ENCODE results near the gene LRMDA.
A peak's percentile ranks its signal among the peaks of the same experiment; 100 is the strongest.

Gene LRMDA

DNA sequence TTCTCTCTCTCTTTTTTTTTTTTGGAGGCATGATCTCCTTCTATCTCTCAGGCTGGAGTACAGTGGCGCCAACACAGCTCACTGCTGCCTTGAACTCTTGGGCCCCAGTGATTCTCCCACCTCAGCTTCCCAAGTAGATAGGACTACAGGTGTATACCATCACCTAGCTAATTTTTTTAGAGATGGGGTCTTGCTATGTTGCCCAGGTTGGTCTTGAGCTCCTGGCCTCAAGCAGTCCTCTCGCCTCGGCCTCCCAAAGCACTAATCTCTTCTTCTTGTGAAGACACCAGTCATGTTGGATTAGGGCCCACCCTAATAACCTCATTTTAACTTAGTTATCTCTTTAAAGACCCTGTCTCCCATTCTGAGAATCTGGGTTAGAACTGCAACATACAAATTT is 45.6 kb downstream of the LRMDA start:
- no peak for DNase-seq (ENCODE audit: low spot score)

GRCh38 chr10:75477680-75478079 is 46.3 kb downstream of the LRMDA start:
- no peak for DNase-seq (ENCODE audit: low spot score)

DNA sequence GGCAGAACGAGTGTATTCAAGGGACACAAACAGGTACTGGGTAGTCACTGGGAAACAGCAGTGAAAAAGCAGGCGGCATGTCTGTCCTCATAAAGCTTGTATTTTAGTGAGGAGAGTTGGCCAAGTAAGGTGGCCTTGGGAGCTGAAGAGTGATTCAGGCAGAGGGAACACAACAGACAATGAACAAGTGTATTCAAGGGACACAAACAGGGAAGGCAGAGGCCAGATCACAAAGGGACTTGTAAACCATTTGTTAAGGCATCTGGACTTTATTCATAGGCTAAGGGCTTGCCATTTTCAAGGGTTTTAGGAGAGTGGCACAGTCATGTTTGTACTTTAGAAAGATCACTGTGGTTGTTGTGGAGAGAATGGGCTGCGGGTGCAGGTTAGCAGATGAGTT is 49.0 kb downstream of the LRMDA start:
- no peak for DNase-seq (ENCODE audit: low spot score)

- DNase-seq (ENCODE audit: low spot score) = no peak
Observed at GRCh38 chr10:75483188-75483587, 51.8 kb downstream of the LRMDA start.

- DNase-seq (ENCODE audit: low spot score) = no peak
Observed at GRCh38 chr10:75484717-75485116, 53.3 kb downstream of the LRMDA start.

DNA sequence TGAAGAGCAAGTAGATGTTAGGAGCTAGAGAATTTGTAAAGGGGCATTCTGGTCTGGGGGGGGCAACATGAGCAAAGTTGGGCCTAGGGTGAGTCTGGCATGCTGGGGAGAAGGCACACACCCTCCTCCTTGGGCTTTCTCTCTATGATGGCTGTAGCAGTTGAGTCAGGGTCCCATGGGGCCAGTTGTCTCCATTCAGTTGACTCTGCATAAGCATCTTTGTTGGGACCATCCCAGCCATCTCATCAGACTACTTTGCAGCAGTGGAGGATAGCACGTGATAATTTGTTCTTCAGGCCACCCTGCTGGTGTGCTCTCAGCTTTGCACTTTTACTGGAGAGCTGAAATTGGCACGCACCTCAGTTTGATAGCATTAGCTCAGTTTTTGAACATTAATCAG is 55.2 kb downstream of the LRMDA start:
- DNase-seq (ENCODE audit: low spot score) = no peak

DNA sequence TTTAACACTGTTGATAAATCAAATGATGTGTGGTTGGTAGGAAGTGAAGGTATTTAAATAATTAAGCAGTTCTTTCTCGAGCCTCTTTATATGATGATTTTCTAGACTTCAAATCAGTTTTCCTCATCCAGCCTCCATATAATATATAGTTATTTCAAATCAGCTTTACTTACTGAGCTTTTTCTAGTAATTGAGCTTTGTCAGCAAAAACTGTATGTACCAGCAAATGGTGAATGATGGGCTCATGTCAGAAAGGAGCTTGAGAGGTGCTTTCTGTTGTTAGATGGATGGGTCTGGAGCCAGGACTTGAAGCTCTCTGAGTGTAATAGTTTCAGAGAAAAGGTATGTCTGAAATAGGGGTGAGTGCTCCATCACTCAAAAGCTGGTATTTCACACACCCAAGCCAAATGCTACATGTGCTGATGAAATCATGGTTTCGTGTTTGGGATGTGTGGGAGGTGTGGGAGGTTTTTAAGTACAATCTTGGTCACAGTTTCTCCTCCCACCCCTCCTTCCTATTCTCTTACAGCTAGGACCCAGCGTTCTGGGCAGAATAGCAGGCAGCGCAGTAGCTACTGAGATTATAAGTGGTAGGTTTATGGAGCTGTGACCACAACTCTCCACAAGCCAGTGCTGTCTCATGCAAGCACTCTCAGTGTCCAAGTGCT is 55.8 kb downstream of the LRMDA start:
- no peak for DNase-seq (ENCODE audit: low spot score)

- no peak for DNase-seq (ENCODE audit: low spot score)
Observed at GRCh38 chr10:75487755-75488125, 56.3 kb downstream of the LRMDA start.

- no peak for DNase-seq (ENCODE audit: low spot score)
Observed at GRCh38 chr10:75492173-75492925, 60.9 kb downstream of the LRMDA start.

DNA sequence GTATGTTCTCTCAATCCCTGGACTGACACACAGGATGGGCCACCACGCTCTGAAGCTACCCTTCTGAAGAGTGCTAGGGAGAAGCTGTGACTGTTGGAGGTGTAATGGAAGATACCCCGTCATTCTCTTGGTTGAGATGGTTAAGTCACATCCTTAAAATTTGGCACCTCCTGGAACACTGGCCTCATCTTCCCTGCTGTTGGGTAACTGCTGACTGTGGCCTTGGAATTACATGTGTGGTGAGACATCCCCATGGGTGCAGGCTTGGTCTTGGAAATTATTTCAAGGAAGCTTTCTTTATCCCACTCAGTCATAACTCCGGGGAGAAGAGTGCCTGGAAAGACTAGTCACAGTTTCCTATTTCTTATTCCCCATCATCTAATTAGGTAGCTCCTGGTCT is 62.0 kb downstream of the LRMDA start:
- DNase-seq (ENCODE audit: low spot score) = no peak

- no peak for DNase-seq (ENCODE audit: low spot score)
Observed at GRCh38 chr10:75495434-75496190, 64.2 kb downstream of the LRMDA start.

- no peak for DNase-seq (ENCODE audit: low spot score)
Observed at GRCh38 chr10:75496191-75496567, 64.8 kb downstream of the LRMDA start.

GRCh38 chr10:75497997-75498883 is 66.8 kb downstream of the LRMDA start:
- DNase-seq (ENCODE audit: low spot score) = peak; percentile 98

DNA sequence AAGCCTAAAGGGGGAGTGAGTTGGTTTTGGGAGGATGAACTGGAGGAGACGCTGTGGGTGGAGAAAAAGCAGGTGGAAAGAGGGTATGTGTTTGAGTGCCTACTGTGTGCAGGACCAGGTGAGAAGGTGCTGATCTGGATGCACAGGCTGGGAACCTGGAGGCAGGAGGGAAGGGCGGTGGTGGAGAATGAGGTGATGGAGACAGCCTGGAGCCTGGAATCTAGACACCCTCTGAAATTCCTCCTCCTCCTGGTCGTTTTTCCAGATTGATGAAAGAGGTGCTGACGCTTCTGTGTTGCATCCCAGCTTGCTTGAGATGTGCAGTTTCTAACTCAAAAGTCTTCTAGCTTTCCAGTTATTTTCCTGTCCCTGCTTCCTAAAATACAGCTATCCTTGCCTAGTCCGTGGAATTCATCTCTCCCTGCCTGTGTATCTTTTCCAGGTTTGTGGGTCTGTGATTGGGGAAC is 67.5 kb downstream of the LRMDA start:
- DNase-seq (ENCODE audit: low spot score) = no peak

DNA sequence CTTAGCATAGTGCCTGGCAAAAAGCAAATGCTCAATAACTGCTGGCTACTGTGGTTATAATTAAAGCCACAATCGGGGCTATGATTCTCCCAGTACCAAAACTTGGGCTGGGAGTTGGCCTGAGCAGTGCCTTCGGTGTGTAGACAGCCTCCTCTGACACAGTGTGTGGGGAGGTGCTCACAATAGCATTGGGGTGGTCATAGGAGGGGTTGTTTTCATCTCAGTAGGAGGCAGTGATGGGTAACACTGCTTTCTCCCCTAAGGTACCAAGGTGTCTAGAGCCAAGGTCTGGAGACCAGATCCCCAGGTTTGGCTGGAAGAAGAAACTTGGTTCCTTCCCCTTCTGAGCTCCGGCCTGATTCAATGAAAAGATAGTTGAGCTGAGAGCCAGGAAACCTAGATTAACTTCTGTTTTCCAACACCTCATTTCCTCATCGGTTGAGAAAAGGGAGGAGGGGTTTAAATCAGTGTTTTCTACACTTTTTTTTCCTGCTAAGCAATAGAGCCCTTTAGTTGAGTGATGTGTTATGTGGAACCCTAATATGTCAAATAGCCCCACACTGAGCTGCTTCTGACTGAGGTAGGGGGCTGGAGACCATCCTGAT is 68.2 kb downstream of the LRMDA start:
- no peak for DNase-seq (ENCODE audit: low spot score)

DNA sequence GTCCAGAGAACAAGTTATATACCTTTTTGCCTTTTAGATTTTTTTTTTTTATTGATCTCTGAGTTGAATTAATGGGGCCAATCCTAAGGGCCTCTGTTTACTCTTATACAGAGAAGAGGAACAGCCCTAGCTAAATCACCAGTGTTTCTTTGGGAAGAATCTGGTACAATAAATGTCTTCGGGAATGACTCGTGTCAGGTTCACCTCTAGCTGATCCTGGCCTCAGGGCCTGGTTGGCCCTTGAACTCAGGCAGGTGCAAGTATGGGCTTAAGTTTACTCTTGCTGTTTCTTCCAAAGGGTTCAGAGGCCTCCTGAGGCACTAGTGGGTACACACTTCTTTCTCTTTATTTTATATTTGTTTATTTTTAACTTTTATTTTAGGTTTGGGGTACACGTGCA is 71.0 kb downstream of the LRMDA start:
- DNase-seq (ENCODE audit: low spot score) = no peak

- DNase-seq (ENCODE audit: low spot score) = no peak
Observed at GRCh38 chr10:75502838-75503237, 71.4 kb downstream of the LRMDA start.

GRCh38 chr10:75505293-75505692 is 73.9 kb downstream of the LRMDA start:
- DNase-seq (ENCODE audit: low spot score) = no peak

DNA sequence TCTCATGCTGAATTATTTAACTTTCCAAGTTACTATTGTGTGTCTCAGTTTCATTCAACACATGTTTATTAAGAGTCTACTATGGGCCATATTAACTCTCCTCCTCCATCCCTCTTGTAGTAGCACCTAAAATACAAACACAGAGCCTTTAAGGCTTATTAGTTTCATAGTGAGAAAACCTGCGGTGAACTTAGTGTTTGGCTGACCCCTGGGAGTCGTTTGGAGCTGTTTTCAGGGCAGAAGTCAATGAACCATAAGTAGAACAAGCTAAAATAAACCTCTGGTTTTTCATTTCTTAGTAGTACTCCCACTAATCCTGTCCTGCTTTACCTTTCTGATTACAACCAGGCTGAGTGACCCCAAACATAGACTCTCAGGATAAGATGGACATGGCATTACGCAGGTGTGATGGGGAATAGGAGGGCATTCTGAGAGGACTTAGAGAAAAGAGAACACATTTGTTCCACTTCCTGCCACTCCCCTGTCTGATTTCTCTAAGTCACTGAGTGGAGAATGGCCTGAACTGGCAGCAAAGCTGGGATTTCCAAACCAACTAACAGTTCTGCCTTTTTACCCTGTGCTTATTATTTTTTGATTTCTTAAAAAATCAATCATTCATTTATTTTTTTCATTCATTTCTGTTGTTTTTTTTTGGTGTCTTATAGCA is 74.5 kb downstream of the LRMDA start:
- DNase-seq (ENCODE audit: low spot score) = no peak

DNA sequence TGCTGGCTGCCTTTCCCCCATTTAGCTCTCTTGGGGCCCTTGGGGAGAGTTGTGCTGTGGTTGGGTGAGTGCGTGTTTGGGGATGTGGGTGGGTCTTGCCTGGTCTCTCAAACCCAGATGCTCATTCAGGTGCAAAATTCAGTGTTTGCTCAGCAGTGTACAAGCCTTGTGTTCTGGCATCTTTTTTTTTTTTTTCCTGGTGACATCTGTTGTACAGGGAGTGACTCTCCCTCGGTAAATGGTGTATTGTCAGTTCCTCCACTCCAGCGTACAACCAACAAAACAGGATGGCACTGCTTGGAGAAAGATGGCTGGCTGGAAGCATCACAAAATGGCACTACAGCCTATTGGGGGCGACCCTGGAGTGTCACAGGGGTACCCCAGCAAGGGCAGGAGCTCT is 75.5 kb downstream of the LRMDA start:
- no peak for DNase-seq (ENCODE audit: low spot score)

GRCh38 chr10:75507469-75507868 is 76.0 kb downstream of the LRMDA start:
- DNase-seq (ENCODE audit: low spot score) = no peak

Data from SW480 (cell line).